ENCODE data around the gene LRG1. TPM values are rescaled to one million over a fixed set of nuclear protein-coding genes. Genes with fewer than 3 reads are reported as not detected.

The LRG1 gene
- polyA plus RNA-seq, 1 experiment, result 0.05 TPM

GRCh38 chr19:4521888-4522242 is 18.0 kb downstream of the LRG1 start:
- H3K27ac ChIP-seq (ENCODE audit: low read depth, low read length), result no peak overlapping the region
- DNase-seq (ENCODE audit: low read depth, low spot score), result no peak
- H3K27me3 ChIP-seq (ENCODE audit: control insufficient read depth, insufficient read depth, low read length), result peaks cover 4% of the 10 kb centered on the region
- no peak overlapping the region for H3K4me3 ChIP-seq (ENCODE audit: low read depth, low read length)
- ChIA-PET CTCF (interaction anchor here (0.5 to 1.6 kb wide), 2 partner anchors 113 to 114 kb away, joined by 3 to 7 read pairs; no protein-coding TSS in a partner anchor), POLR2A (interaction anchor here (0.6 kb wide), 1 partner anchor 70 kb away, joined by 3 read pairs; no protein-coding TSS in a partner anchor)
- TF ChIP-seq, protein P1, sequence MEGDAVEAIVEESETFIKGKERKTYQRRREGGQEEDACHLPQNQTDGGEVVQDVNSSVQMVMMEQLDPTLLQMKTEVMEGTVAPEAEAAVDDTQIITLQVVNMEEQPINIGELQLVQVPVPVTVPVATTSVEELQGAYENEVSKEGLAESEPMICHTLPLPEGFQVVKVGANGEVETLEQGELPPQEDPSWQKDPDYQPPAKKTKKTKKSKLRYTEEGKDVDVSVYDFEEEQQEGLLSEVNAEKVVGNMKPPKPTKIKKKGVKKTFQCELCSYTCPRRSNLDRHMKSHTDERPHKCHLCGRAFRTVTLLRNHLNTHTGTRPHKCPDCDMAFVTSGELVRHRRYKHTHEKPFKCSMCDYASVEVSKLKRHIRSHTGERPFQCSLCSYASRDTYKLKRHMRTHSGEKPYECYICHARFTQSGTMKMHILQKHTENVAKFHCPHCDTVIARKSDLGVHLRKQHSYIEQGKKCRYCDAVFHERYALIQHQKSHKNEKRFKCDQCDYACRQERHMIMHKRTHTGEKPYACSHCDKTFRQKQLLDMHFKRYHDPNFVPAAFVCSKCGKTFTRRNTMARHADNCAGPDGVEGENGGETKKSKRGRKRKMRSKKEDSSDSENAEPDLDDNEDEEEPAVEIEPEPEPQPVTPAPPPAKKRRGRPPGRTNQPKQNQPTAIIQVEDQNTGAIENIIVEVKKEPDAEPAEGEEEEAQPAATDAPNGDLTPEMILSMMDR (IDR thresholded peaks at IDR 0.05; ENCODE audit: low read depth, low read length), result no peak
- H3K9me3 ChIP-seq (ENCODE audit: control insufficient read depth, insufficient read depth, low read length), result no peaks in the 10 kb centered on the region; the same call in 1 of the 2 replicates

GRCh38 chr19:4521170-4521887 is 18.5 kb downstream of the LRG1 start:
- ChIA-PET POLR2A (interaction anchor here (0.6 kb wide), 1 partner anchor 69 kb away, joined by 3 read pairs; no protein-coding TSS in a partner anchor), CTCF (interaction anchor here (0.5 to 1.6 kb wide), 2 partner anchors 113 to 115 kb away, joined by 3 to 7 read pairs; no protein-coding TSS in a partner anchor)
- no peak overlapping the region for H3K4me3 ChIP-seq (ENCODE audit: low read depth, low read length)
- DNase-seq (ENCODE audit: low read depth, low spot score), result no peak
- H3K27ac ChIP-seq (ENCODE audit: low read depth, low read length), result no peak overlapping the region
- H3K9me3 ChIP-seq (ENCODE audit: control insufficient read depth, insufficient read depth, low read length), result no peaks in the 10 kb centered on the region; the same call in 1 of the 2 replicates
- TF ChIP-seq, protein P1 (IDR thresholded peaks at IDR 0.05; ENCODE audit: low read depth, low read length), result no peak
- peaks cover 4% of the 10 kb centered on the region for H3K27me3 ChIP-seq (ENCODE audit: control insufficient read depth, insufficient read depth, low read length)

- TF ChIP-seq, protein P1 (IDR thresholded peaks at IDR 0.05; ENCODE audit: low read depth, low read length), result no peak
- no peak overlapping the region for H3K27ac ChIP-seq (ENCODE audit: low read depth, low read length)
- H3K9me3 ChIP-seq (ENCODE audit: control insufficient read depth, insufficient read depth, low read length), result no peaks in the 10 kb centered on the region; the same call in 1 of the 2 replicates
- ChIA-PET CTCF (no interaction called here), POLR2A (no interaction called here)
- DNase-seq (ENCODE audit: low read depth, low spot score), result no peak
- H3K4me3 ChIP-seq (ENCODE audit: low read depth, low read length), result no peak overlapping the region
- peaks cover 4% of the 10 kb centered on the region for H3K27me3 ChIP-seq (ENCODE audit: control insufficient read depth, insufficient read depth, low read length)
Measured at GRCh38 chr19:4519521-4520277, 20.1 kb downstream of the LRG1 start.

GRCh38 chr19:4519172-4519496 is 20.7 kb downstream of the LRG1 start:
- TF ChIP-seq, protein P1 (IDR thresholded peaks at IDR 0.05; ENCODE audit: low read depth, low read length), result no peak
- Histone ChIP-seq H3K4me3 (ENCODE audit: low read depth, low read length) (no peak overlapping the region), H3K27ac (ENCODE audit: low read depth, low read length) (no peak overlapping the region), H3K9me3 (ENCODE audit: control insufficient read depth, insufficient read depth, low read length) (no peaks in the 10 kb centered on the region), H3K27me3 (ENCODE audit: control insufficient read depth, insufficient read depth, low read length) (peaks cover 4% of the 10 kb centered on the region)
- ChIA-PET CTCF (no interaction called here), POLR2A (no interaction called here)
- DNase-seq (ENCODE audit: low read depth, low spot score), result no peak
